ENCODE data around the gene OR52M1. TPM values are rescaled to one million over a fixed set of nuclear protein-coding genes. Genes with fewer than 3 reads are reported as not detected.

OR52M1 gene
- total RNA-seq, 1 donor from 2014 or later = not detected

- TF ChIP-seq CTCF (IDR thresholded peaks at IDR 0.05; ENCODE audit: unreplicated experiment) = no peak
- H3K9me3 Mint-ChIP-seq (ENCODE audit: unreplicated experiment) = no peaks in the 10 kb centered on the region
- H3K36me3 Mint-ChIP-seq (ENCODE audit: low read depth, unreplicated experiment) = no peaks in the 10 kb centered on the region
- H3K27me3 Mint-ChIP-seq (ENCODE audit: unreplicated experiment) = no peaks in the 10 kb centered on the region
- H3K4me3 Mint-ChIP-seq (ENCODE audit: unreplicated experiment) = no peak overlapping the region
- no peak for DNase-seq (ENCODE audit: low spot score)
- no peaks in the 10 kb centered on the region for H3K4me1 Mint-ChIP-seq (ENCODE audit: unreplicated experiment)
- H3K27ac Mint-ChIP-seq (ENCODE audit: unreplicated experiment) = no peak overlapping the region
These were observed 1.9 kb downstream of the OR52M1 start for GRCh38 chr11:4546878-4547277.

- Mint-ChIP-seq H3K4me3 (ENCODE audit: unreplicated experiment) (no peak overlapping the region), H3K27me3 (ENCODE audit: unreplicated experiment) (no peaks in the 10 kb centered on the region), H3K9me3 (ENCODE audit: unreplicated experiment) (no peaks in the 10 kb centered on the region), H3K36me3 (ENCODE audit: low read depth, unreplicated experiment) (no peaks in the 10 kb centered on the region), H3K27ac (ENCODE audit: unreplicated experiment) (no peak overlapping the region), H3K4me1 (ENCODE audit: unreplicated experiment) (no peaks in the 10 kb centered on the region)
- no peak for DNase-seq (ENCODE audit: low spot score)
- no peak for TF ChIP-seq CTCF (IDR thresholded peaks at IDR 0.05; ENCODE audit: unreplicated experiment)
These were observed 2.4 kb downstream of the OR52M1 start for GRCh38 chr11:4547416-4547815.

- TF ChIP-seq CTCF (IDR thresholded peaks at IDR 0.05; ENCODE audit: unreplicated experiment) = peak; percentile 41
- H3K4me1 Mint-ChIP-seq (ENCODE audit: unreplicated experiment) = no peaks in the 10 kb centered on the region
- peaks cover 3% of the 10 kb centered on the region for H3K27me3 Mint-ChIP-seq (ENCODE audit: unreplicated experiment)
- no peaks in the 10 kb centered on the region for H3K36me3 Mint-ChIP-seq (ENCODE audit: low read depth, unreplicated experiment)
- no peak overlapping the region for H3K4me3 Mint-ChIP-seq (ENCODE audit: unreplicated experiment)
- DNase-seq (ENCODE audit: low spot score) = no peak
- H3K27ac Mint-ChIP-seq (ENCODE audit: unreplicated experiment) = no peak overlapping the region
- no peaks in the 10 kb centered on the region for H3K9me3 Mint-ChIP-seq (ENCODE audit: unreplicated experiment)
These were observed 6.5 kb downstream of the OR52M1 start for GRCh38 chr11:4551346-4551979.

GRCh38 chr11:4559527-4560440 is 14.8 kb downstream of the OR52M1 start:
- Mint-ChIP-seq H3K4me1 (ENCODE audit: unreplicated experiment) (no peaks in the 10 kb centered on the region), H3K4me3 (ENCODE audit: unreplicated experiment) (no peak overlapping the region), H3K36me3 (ENCODE audit: low read depth, unreplicated experiment) (no peaks in the 10 kb centered on the region), H3K27me3 (ENCODE audit: unreplicated experiment) (peaks cover 5% of the 10 kb centered on the region), H3K27ac (ENCODE audit: unreplicated experiment) (no peak overlapping the region), H3K9me3 (ENCODE audit: unreplicated experiment) (no peaks in the 10 kb centered on the region)
- TF ChIP-seq CTCF (IDR thresholded peaks at IDR 0.05; ENCODE audit: unreplicated experiment) = no peak
- DNase-seq (ENCODE audit: low spot score) = no peak

- H3K4me3 Mint-ChIP-seq (ENCODE audit: unreplicated experiment) = no peak overlapping the region
- no peak for DNase-seq (ENCODE audit: low spot score)
- H3K27ac Mint-ChIP-seq (ENCODE audit: unreplicated experiment) = no peak overlapping the region
- peaks cover 5% of the 10 kb centered on the region for H3K27me3 Mint-ChIP-seq (ENCODE audit: unreplicated experiment)
- H3K4me1 Mint-ChIP-seq (ENCODE audit: unreplicated experiment) = no peaks in the 10 kb centered on the region
- no peaks in the 10 kb centered on the region for H3K9me3 Mint-ChIP-seq (ENCODE audit: unreplicated experiment)
- no peaks in the 10 kb centered on the region for H3K36me3 Mint-ChIP-seq (ENCODE audit: low read depth, unreplicated experiment)
- no peak for TF ChIP-seq CTCF (IDR thresholded peaks at IDR 0.05; ENCODE audit: unreplicated experiment)
These were observed 15.5 kb downstream of the OR52M1 start for GRCh38 chr11:4560467-4560866.

Measured in endothelial cell (in vitro differentiated cells).